H9 (cell line): Measurements from ENCODE around the gene CCL11. TPM values are rescaled to one million over a fixed set of nuclear protein-coding genes. Genes with fewer than 3 reads are reported as not detected.

Experiments used
- DNase-seq: peaks from one replicate; pipeline ENCODE4 v3.0.0-alpha.2; 2017
- H2AFZ ChIP-seq: one replicate; pipeline ENCODE4 v1.6.1; 2013; ENCODE audit warnings: mild to moderate bottlenecking, low read length, control low read depth, moderate library complexity
- H2AK5ac ChIP-seq: 2 replicates; pipeline ENCODE4 v1.6.1; 2013; ENCODE audit warnings: low read length, control low read depth, mixed read lengths; ENCODE audit not compliant: insufficient read length
- H2BK120ac ChIP-seq: one replicate; pipeline ENCODE4 v1.6.1; 2013; ENCODE audit warnings: low read depth, mild to moderate bottlenecking, low read length, control low read depth, inconsistent platforms; ENCODE audit not compliant: poor library complexity, severe bottlenecking
- H2BK12ac ChIP-seq: 2 replicates; pipeline ENCODE4 v1.6.1; 2013; ENCODE audit warnings: low read length, control low read depth, mixed read lengths, low read depth; ENCODE audit not compliant: insufficient read length
- H2BK15ac ChIP-seq: 2 replicates; pipeline ENCODE4 v1.6.1; 2013; ENCODE audit warnings: low read depth, low read length, control low read depth
- H2BK20ac ChIP-seq: one replicate; pipeline ENCODE4 v1.6.1; 2013; ENCODE audit warnings: low read depth, mild to moderate bottlenecking, low read length, control low read depth, inconsistent platforms; ENCODE audit not compliant: poor library complexity, severe bottlenecking
- H2BK5ac ChIP-seq: 2 replicates; pipeline ENCODE4 v1.6.1; 2013; ENCODE audit warnings: low read length, control low read depth, mixed read lengths; ENCODE audit not compliant: insufficient read length
- H3K14ac ChIP-seq: 2 replicates; pipeline ENCODE4 v1.6.1; 2013; ENCODE audit warnings: low read length, control low read depth; ENCODE audit not compliant: insufficient read depth
- H3K18ac ChIP-seq: 2 replicates; pipeline ENCODE4 v1.6.1; 2013; ENCODE audit warnings: low read depth, mild to moderate bottlenecking, mixed read lengths, low read length, control low read depth; ENCODE audit not compliant: insufficient read length
- H3K23ac ChIP-seq: 2 replicates; pipeline ENCODE4 v1.6.1; 2013; ENCODE audit warnings: low read length, control low read depth, mixed read lengths, low read depth; ENCODE audit not compliant: insufficient read length
- H3K23me2 ChIP-seq: 2 replicates; pipeline ENCODE4 v1.6.1; 2013; ENCODE audit warnings: low read depth, mild to moderate bottlenecking, mixed read lengths, low read length, control low read depth; ENCODE audit not compliant: insufficient read length, poor library complexity, severe bottlenecking
- H3K27ac ChIP-seq: 2 replicates; pipeline ENCODE4 v1.5.1; 2013; ENCODE audit warnings: low read length, control low read depth, mixed read lengths, low read depth; ENCODE audit not compliant: insufficient read length
- H3K27me3 ChIP-seq: 2 replicates; pipeline ENCODE4 v1.6.1; 2013; ENCODE audit warnings: low read length, control low read depth, inconsistent platforms; ENCODE audit not compliant: insufficient read depth
- H3K4ac ChIP-seq: 2 replicates; pipeline ENCODE4 v1.6.1; 2013; ENCODE audit warnings: low read depth, mild to moderate bottlenecking, control low read depth, inconsistent platforms, low read length, moderate library complexity
- H3K4me1 ChIP-seq: 2 replicates; pipeline ENCODE4 v1.6.1; 2013; ENCODE audit warnings: low read length, control low read depth, inconsistent platforms; ENCODE audit not compliant: insufficient read depth
- H3K4me2 ChIP-seq: 2 replicates; pipeline ENCODE4 v1.6.1; 2013; ENCODE audit warnings: low read length, control low read depth, mixed read lengths; ENCODE audit not compliant: insufficient read length, insufficient read depth
- H3K56ac ChIP-seq: 2 replicates; pipeline ENCODE4 v1.6.1; 2013; ENCODE audit warnings: low read depth, mild to moderate bottlenecking, mixed read lengths, low read length, control low read depth; ENCODE audit not compliant: insufficient read length
- H3K79me1 ChIP-seq: 2 replicates; pipeline ENCODE4 v1.6.1; 2013; ENCODE audit warnings: low read depth, mild to moderate bottlenecking, moderate library complexity, low read length, control low read depth, inconsistent platforms; ENCODE audit not compliant: insufficient read depth, poor library complexity, severe bottlenecking
- H3K79me2 ChIP-seq: 2 replicates; pipeline ENCODE4 v1.6.1; 2013; ENCODE audit warnings: low read length, control low read depth, inconsistent platforms; ENCODE audit not compliant: insufficient read depth
- H3K9ac ChIP-seq: 2 replicates; pipeline ENCODE4 v1.6.1; 2013; ENCODE audit warnings: low read length, control low read depth, mixed read lengths; ENCODE audit not compliant: insufficient read length; ENCODE audit errors: extremely low read depth
- H3K9me3 ChIP-seq: one replicate; pipeline ENCODE4 v1.6.1; 2013; ENCODE audit warnings: low read depth, low read length, inconsistent platforms; ENCODE audit not compliant: control insufficient read depth
- H3T11ph ChIP-seq: one replicate; pipeline ENCODE4 v1.6.1; 2013; ENCODE audit warnings: mild to moderate bottlenecking, low read length, control low read depth, inconsistent platforms
- H4K20me1 ChIP-seq: one replicate; pipeline ENCODE4 v1.6.1; 2013; ENCODE audit not compliant: control insufficient read depth, insufficient read length, insufficient read depth
- H4K5ac ChIP-seq: 2 replicates; pipeline ENCODE4 v1.6.1; 2013; ENCODE audit warnings: low read depth, mild to moderate bottlenecking, mixed read lengths, low read length, control low read depth; ENCODE audit not compliant: insufficient read length
- H4K8ac ChIP-seq: replicated peaks from 2 replicates; pipeline ENCODE4 v1.6.1; 2013; ENCODE audit warnings: low read length, control low read depth, mixed read lengths, low read depth; ENCODE audit not compliant: insufficient read length
- H4K91ac ChIP-seq: 2 replicates; pipeline ENCODE4 v1.6.1; 2013; ENCODE audit warnings: low read depth, mild to moderate bottlenecking, moderate library complexity, mixed read lengths, low read length, control low read depth; ENCODE audit not compliant: insufficient read length
- H3K27ac Mint-ChIP-seq, 3 experiments: 2 replicates in 2 of 3; 3 replicates in 1 of 3; pipeline ENCODE4 v1.8.0; 2020 to 2021; ENCODE audit warnings: mixed read lengths in 3 of 3, mild to moderate bottlenecking in 1 of 3, moderate library complexity in 1 of 3
- H3K27me3 Mint-ChIP-seq: 2 replicates; pipeline ENCODE4 v1.8.0; 2021; ENCODE audit warnings: low read depth, mild to moderate bottlenecking, moderate library complexity, mixed read lengths
- H3K36me3 Mint-ChIP-seq, 3 experiments: 2 replicates in 2 of 3; 3 replicates in 1 of 3; pipeline ENCODE4 v1.8.0; 2020 to 2021; ENCODE audit warnings: low read depth in 3 of 3, mixed read lengths in 3 of 3; ENCODE audit not compliant: insufficient read depth in 1 of 3
- H3K4me1 Mint-ChIP-seq, 2 experiments: 2 replicates each; pipeline ENCODE4 v1.8.0; 2020; ENCODE audit warnings: mixed read lengths in 2 of 2
- H3K4me3 Mint-ChIP-seq, 2 experiments: 2 replicates in 1 of 2; 3 replicates in 1 of 2; pipeline ENCODE4 v1.8.0; 2020 to 2021; ENCODE audit warnings: mild to moderate bottlenecking in 2 of 2, mixed read lengths in 2 of 2, moderate library complexity in 1 of 2
- H3K9me3 Mint-ChIP-seq, 2 experiments: 2 replicates in 1 of 2; 3 replicates in 1 of 2; pipeline ENCODE4 v1.8.0; 2020; ENCODE audit warnings: mild to moderate bottlenecking in 2 of 2, mixed read lengths in 2 of 2, moderate library complexity in 1 of 2
- WGBS: extraction: QIAGEN DNeasy Blood & Tissue Kit; methylation state at CpG from one replicate; pipeline ENCODE4 v1.1.7; 2013; ENCODE audit warnings: missing lambda C conversion rate, low lambda C conversion rate, mixed read lengths; ENCODE audit not compliant: insufficient read length; ENCODE audit errors: extremely low coverage; 5-methylcytosine and 5-hydroxymethylcytosine counted together
- total RNA-seq: library from RNA; stranded (reverse); gene quantifications from 2 replicates; pipeline ENCODE4 v1.2.1, GENCODE V29; 2021
- TF ChIP-seq, protein P1 (sequence below): fragments of 200-600 bp; sonication (generic); conservative IDR thresholded peaks from 3 replicates; pipeline ENCODE4 v1.8.0; 2021; ENCODE audit warnings: antibody characterized with exemption, mild to moderate bottlenecking

The CCL11 gene
- total RNA-seq, 1 experiment from 2014 or later = not detected

DNA sequence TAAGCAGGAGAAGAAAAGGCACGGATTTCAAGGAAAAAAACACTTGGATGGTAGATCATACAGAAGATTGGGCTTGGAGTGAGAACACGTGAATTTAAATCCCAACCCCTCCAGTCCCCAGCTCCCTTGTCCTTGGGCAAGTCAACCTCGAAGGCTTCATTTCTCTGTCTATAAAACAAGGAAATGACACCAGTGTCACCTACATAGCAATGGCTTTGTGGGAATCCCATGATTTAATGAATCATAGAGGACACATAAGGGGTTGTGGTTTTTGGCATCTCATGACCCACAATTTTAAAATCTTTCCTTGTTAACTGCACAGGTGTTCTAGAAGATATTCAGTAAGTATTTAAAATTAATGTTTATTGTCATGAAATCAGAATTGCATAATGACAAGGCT is 38.7 kb upstream of the CCL11 start:
- Histone ChIP-seq H3K23ac (no peak overlapping the region), H3T11ph (no peak overlapping the region), H2BK15ac (no peak overlapping the region), H4K8ac (no peak overlapping the region), H2AFZ (no peak overlapping the region), H3K4me2 (no peak overlapping the region), H4K5ac (no peak overlapping the region), H3K18ac (no peak overlapping the region), H2BK5ac (no peak overlapping the region), H3K9ac (no peak overlapping the region), H3K23me2 (no peaks in the 10 kb centered on the region), H2AK5ac (no peak overlapping the region), H2BK20ac (no peak overlapping the region), H3K4me1 (no peaks in the 10 kb centered on the region; the same call in 1 of the 2 replicates), H3K4ac (no peak overlapping the region), H3K27ac (no peak overlapping the region), H4K20me1 (no peaks in the 10 kb centered on the region), H2BK120ac (no peak overlapping the region), H3K14ac (no peak overlapping the region), H4K91ac (no peak overlapping the region), H3K79me1 (no peaks in the 10 kb centered on the region), H3K79me2 (no peaks in the 10 kb centered on the region), H3K56ac (no peak overlapping the region), H2BK12ac (no peak overlapping the region), H3K27me3 (no peaks in the 10 kb centered on the region), H3K9me3 (no peaks in the 10 kb centered on the region)
- Mint-ChIP-seq H3K4me3 (no peak overlapping the region), H3K27ac (no peak overlapping the region), H3K9me3 (no peaks in the 10 kb centered on the region), H3K36me3 (no peaks in the 10 kb centered on the region; a peak in 1 of 7 replicates), H3K4me1 (peaks cover 24 to 26% of the 10 kb centered on the region in 2 experiments), H3K27me3 (peaks cover 2% of the 10 kb centered on the region)
- no CpG with 5 or more reads among the region's 3 CpGs for WGBS
- TF ChIP-seq, protein P1, sequence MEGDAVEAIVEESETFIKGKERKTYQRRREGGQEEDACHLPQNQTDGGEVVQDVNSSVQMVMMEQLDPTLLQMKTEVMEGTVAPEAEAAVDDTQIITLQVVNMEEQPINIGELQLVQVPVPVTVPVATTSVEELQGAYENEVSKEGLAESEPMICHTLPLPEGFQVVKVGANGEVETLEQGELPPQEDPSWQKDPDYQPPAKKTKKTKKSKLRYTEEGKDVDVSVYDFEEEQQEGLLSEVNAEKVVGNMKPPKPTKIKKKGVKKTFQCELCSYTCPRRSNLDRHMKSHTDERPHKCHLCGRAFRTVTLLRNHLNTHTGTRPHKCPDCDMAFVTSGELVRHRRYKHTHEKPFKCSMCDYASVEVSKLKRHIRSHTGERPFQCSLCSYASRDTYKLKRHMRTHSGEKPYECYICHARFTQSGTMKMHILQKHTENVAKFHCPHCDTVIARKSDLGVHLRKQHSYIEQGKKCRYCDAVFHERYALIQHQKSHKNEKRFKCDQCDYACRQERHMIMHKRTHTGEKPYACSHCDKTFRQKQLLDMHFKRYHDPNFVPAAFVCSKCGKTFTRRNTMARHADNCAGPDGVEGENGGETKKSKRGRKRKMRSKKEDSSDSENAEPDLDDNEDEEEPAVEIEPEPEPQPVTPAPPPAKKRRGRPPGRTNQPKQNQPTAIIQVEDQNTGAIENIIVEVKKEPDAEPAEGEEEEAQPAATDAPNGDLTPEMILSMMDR = no peak
- DNase-seq = no peak
